ENCODE measurements around the gene CDK5R2.
"Not testable (repeated sequence)": the region's sequence is repeated elsewhere in the genome, so short reads cannot be mapped to it uniquely, and the experiment has no call there.

The CDK5R2 gene

GRCh38 chr2:218959141-218959731 is at the start of gene CDK5R2:
TSS of gene CDK5R2 (plus strand) at chr2:218959666. CDS start at chr2:218959821, 155 bp downstream.
- peak; percentile 88 for DNase-seq

- no peak for DNase-seq
Measured at GRCh38 chr2:218910741-218911140, 48.7 kb upstream of the CDK5R2 start.

GRCh38 chr2:218920504-218920903 is 39.0 kb upstream of the CDK5R2 start:
- no peak for DNase-seq

GRCh38 chr2:218924757-218925156 is 34.7 kb upstream of the CDK5R2 start:
- no peak for DNase-seq

- DNase-seq, result no peak
Measured at GRCh38 chr2:218925434-218925833, 34.0 kb upstream of the CDK5R2 start.

- no peak for DNase-seq
Measured at GRCh38 chr2:218927422-218927821, 32.0 kb upstream of the CDK5R2 start.

GRCh38 chr2:218927876-218928275 is 31.6 kb upstream of the CDK5R2 start:
- no peak for DNase-seq

GRCh38 chr2:218930488-218930887 is 29.0 kb upstream of the CDK5R2 start:
- not testable (repeated sequence) for DNase-seq

- not testable (repeated sequence) for DNase-seq
Measured at GRCh38 chr2:218931751-218932150, 27.7 kb upstream of the CDK5R2 start.

- DNase-seq, result no peak
Measured at GRCh38 chr2:218944759-218945404, 14.6 kb upstream of the CDK5R2 start.

- no peak for DNase-seq
Measured at GRCh38 chr2:218946621-218947020, 12.8 kb upstream of the CDK5R2 start.

- no peak for DNase-seq
Measured at GRCh38 chr2:218952160-218952559, 7.3 kb upstream of the CDK5R2 start.

- no peak for DNase-seq
Measured at GRCh38 chr2:218953366-218953954, 6.0 kb upstream of the CDK5R2 start.

- no peak for DNase-seq
Measured at GRCh38 chr2:218954541-218955300, 4.7 kb upstream of the CDK5R2 start.

GRCh38 chr2:218956039-218956438 is 3.4 kb upstream of the CDK5R2 start:
- no peak for DNase-seq

- DNase-seq, result no peak
Measured at GRCh38 chr2:218957671-218958070, 1.8 kb upstream of the CDK5R2 start.

- DNase-seq, result no peak
Measured at GRCh38 chr2:218958276-218958675, 1.2 kb upstream of the CDK5R2 start.

- no peak for DNase-seq
Measured at GRCh38 chr2:218959761-218960308, 369 bp downstream of the CDK5R2 start.

GRCh38 chr2:218960309-218961165 is 1.1 kb downstream of the CDK5R2 start:
- DNase-seq, result peak; percentile 19

- no peak for DNase-seq
Measured at GRCh38 chr2:218961229-218961628, 1.8 kb downstream of the CDK5R2 start.

GRCh38 chr2:218961651-218962570 is 2.4 kb downstream of the CDK5R2 start:
- peak; percentile 56 for DNase-seq

All from NCI-H510A (cell line).